Activated T-helper 1 cell treated with Interleukin-2 at 50 U/mL for 16 hours (primary cell): ENCODE measurements around the gene WDR88.
"Not testable (repeated sequence)": the region's sequence is repeated elsewhere in the genome, so short reads cannot be mapped to it uniquely, and the experiment has no call there.

Source experiments
- DNase-seq: peaks from one replicate; pipeline ENCODE4 v3.0.0-alpha.2; 2020; ENCODE audit warnings: low read depth

WDR88 gene, protein sequence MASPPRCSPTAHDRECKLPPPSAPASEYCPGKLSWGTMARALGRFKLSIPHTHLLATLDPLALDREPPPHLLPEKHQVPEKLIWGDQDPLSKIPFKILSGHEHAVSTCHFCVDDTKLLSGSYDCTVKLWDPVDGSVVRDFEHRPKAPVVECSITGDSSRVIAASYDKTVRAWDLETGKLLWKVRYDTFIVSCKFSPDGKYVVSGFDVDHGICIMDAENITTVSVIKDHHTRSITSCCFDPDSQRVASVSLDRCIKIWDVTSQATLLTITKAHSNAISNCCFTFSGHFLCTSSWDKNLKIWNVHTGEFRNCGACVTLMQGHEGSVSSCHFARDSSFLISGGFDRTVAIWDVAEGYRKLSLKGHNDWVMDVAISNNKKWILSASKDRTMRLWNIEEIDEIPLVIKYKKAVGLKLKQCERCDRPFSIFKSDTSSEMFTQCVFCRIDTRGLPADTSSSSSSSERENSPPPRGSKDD

DNA sequence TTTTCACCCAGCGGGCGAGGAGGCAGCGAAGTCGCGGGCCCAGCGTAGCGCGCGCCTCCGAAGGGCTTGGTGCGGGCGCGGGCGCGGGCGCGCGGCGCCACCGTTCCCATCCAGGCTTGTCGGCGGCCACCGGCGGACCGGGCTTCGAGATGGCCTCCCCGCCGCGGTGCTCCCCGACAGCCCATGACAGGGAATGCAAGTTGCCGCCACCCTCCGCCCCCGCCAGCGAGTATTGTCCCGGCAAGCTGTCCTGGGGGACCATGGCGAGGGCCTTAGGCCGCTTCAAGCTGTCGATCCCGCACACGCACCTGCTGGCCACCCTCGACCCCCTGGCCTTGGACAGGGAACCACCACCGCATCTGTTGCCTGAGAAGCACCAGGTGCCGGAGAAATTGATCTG, at the start of gene WDR88:
WDR88 (plus strand) TSS at position 94 of the 400 bp plus-strand sequence; CDS start at position 150, 56 bp downstream.
- no peak for DNase-seq

DNA sequence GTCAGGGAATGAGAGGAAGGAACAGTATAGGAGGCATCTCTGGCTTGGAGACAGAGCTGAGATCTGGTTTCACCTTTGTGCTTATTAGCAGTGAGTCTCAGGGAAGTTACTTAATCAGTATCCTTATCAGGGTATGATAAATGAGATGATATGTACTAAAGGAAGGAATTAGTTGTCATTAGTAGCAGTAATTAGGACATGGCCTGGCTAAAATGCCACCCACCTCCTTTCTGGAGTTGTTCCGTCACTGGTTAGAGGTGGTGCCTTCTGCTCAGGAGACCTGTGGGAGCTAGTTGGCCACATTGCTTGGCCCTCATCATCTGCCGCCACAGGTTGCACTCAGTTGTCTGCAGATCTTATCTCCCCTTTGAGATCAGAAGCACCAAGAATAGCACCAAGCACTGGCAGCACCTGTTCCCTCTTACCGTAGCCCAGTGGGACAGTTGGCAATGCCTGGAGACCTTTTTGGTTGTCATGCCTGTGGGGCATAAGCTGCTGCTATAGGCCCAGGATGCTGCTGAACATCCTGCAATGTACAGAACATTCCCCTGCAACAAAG, 46.3 kb upstream of the WDR88 start:
- DNase-seq: no peak

DNA sequence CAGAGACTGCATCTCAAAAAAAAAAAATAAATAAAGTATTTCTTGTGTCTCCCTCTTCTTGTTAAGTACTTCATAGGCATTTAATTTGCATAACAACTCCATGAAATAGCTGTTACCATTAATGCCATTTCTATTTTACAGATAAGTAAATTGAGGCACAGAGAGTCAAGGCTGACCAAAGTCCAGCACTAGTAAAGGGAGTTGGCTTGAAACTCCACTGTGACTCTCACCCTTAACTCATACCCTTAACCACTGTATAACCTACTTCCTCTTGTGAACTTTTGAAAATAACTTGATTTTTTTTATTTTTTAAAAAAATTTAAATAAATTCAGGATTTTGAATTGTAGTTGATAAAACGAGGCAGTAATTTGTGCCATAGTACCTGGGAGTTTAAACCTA, 45.0 kb upstream of the WDR88 start:
- no peak for DNase-seq

DNA sequence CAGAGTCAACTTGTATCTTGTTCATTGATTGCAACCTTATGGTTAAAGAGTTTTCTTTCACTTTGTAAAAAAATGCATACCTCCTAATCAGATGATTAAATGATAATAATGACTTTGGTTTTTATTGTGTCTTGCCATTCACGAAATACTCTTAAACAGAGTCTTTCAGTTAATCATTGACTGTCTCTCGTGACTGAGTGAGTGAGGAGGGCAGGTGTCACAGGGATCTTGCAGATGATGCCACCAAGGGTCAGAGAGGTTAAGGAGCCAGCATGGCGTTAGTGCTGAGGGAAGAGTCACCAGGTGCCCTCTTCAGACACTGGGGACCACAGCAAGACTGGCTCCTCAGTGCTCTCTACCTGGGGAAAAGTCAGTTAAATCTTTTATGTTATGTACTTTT, 42.9 kb upstream of the WDR88 start:
- no peak for DNase-seq

DNA sequence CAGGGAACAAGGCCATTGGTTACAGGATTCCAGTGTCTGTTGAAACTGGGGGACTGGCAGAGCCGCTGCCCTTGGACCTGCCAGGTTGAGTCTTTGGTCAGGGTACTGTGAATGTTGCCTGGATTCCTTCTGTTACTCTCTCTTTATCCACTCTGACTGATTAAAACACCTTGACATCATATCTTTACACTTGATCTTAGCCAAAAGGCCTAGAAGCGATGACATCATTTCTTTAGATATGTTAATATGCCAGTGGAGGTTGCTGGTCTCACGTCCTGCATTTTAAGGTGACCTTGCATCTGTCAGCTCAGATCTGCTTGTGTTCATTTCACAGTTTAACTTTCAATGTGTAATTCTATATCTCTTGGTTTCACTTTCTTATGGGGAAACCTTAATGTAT, 41.7 kb upstream of the WDR88 start:
- no peak for DNase-seq

DNA sequence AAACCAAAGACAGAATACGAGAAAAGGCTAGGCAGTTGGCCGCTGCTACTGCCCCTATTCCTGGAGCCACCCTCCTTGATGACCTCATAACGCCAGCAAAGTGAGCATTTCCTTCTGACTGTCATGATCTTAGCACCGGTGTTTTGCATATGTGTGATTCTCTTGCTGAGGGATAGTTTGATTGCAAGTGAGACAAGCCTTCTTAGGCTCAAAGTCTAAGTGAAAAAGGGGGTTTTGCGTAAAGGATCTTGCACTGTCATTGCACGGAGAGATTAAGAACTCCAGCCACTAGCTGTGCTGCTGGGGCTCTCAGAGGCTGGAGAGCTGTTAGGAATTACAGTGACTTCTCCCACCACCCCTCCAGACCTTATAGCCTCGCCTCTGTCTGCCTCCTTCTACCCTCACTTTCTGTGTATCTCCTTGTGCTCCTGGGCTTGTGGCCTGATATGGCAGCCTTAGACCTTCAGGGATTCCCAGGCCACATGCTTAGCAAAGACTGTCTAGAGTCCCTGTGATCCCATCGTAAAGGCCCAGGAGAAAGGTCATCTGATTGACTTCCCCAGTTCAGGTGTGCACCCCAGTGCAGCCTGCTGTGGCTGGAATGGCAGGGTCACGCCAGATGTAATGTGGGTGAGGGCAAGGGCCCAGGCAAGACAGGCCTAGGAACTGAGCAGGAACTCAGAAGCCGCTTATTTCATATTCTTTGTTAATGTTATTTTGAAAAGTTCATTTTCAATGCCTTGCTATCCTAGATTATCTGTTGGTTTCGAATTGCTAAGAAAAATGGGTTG, 38.3 kb upstream of the WDR88 start:
- no peak for DNase-seq

DNA sequence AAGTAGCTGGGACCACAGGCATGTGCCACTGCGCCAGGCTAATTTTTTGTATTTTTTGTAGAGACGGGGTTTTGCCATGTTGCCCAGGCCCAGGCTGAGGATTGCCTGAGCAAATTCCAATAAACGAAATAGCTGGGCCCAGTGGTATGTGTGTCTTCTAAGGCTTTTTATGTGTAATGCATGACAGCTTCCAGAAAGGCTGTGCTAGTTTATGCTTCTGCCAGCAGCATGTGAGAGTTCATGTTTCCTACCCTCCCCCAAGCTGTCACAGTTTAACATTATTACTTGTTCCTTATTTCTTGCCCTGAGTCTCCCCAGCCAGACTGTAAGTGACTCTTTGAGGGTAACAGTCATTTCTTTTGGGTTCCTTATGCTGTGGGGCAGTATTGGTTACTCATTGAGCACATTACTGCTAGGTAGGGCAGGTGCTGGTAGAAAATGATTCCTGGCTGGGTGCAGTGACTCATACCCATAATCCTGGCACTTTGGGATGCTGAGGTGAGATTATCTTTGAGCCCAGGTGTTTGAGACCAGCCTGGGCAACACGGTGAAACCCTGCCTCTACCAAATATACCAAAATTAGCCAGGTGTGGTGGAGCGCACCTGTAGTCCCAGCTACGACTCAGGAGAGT, 37.4 kb upstream of the WDR88 start:
- DNase-seq: no peak

DNA sequence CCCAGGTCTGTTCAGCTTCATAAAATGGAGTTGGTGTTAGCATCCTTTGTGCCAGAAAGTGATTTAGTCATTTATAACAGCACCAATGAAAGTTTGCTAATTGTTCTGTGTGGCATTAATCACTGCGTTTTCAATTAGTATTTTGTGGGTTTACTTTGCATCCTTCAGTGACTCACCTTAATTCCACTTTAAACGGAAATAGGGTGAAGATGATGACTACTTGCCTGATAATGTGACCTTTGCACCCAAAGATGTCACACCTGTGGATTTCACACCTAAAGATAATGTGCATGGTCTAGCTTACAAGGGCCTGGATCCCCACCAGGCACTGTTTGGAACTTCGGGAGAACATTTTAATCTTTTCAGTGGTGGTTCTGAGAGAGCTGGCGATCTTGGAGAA, 35.9 kb upstream of the WDR88 start:
- no peak for DNase-seq

DNA sequence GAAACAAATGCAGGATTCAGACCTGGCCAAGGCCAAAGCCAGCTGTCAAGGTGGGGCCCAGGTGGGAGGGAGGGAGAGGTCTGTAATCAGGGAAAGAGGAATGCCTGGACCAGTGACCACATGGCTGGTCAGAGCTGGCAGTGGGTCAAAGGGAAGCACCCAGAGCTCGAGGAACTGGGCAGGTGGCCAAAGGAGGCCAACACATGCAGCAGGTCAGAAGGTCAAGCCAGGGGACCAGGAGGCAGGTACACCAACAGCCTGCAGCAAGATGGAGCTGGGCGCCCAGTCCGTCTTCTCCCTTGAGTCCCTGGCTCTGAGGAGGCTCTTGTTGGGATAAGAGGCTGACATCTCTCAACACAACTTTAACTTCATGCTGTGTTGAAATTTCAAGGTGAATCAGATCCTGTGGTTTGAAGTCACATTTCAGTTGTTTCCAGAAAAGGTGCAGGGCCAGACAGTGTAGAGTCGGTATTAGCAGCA, 33.8 kb upstream of the WDR88 start:
- no peak for DNase-seq

DNA sequence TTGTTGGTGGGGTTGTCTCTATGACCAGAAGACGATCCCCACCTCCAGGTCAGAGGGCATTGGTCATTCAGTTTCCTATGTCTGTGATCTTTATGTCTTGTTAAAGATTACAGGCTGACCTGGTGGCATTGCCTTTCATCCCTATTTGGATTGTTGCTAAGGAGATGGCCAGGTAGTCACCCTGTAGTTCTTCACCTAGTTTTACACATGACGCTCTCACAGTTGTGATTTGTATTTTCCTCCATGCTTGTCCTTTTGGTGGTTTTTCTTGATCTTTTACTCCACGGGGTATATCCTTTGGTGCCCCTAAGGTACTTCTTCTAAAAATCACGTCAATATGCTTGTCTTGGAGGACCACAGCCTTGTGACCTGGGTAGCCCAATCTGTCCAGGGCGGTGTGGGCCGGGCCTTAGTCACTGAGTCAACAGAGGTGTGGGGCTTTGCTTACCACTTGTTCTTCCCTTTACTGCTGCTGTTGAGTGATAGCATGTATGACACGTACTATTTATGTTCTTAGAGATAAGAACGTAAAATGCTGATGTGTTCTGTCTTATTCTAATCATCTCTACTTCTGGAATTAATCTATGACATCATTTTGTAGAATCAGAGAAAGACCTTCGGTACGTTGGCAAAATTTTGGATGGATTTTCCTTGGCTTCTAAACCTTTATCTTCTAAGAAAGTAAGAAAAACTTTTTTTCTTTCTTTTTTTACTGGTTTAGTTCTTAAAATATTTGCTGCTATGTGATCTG, 30.8 kb upstream of the WDR88 start:
- no peak for DNase-seq

DNA sequence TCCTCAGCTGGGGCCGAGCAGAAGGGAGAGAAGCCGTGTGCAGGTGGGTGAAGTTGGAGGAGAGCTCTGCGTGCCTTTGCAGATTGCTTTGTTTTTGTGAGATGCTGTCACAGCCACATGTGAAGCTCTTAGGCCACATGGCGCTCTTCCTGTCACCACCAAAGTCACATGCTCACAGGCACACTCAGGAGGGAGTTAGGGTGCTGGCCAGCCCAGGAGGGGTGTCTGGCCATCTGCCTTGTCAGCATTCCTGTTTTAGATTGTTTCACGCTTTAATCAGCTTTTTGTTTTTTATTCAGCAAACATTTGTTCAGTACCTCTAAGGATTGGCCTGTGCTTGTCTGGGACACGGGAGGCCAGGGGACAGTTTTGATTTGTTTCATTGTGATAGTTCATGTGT, 29.0 kb upstream of the WDR88 start:
- no peak for DNase-seq

DNA sequence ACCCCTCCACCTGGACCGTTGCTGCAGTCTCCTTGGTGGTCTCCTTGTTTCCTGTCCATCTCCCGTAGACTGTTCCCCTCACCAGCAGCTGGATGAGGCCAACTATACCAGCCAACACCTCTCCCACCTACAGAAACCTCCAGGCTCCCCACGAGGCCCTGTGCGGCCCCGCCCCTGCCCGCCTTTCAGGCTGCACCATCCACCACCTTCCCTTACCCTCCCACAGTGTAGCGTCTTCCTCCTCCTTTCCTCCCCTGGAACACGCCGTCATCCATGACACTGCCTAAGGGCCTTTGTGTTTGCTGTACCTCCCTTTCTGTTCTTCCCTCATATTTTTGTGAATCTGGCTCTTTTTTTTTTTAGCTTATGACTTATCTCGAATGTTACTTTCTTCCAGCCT, 23.8 kb upstream of the WDR88 start:
- DNase-seq: no peak

DNA sequence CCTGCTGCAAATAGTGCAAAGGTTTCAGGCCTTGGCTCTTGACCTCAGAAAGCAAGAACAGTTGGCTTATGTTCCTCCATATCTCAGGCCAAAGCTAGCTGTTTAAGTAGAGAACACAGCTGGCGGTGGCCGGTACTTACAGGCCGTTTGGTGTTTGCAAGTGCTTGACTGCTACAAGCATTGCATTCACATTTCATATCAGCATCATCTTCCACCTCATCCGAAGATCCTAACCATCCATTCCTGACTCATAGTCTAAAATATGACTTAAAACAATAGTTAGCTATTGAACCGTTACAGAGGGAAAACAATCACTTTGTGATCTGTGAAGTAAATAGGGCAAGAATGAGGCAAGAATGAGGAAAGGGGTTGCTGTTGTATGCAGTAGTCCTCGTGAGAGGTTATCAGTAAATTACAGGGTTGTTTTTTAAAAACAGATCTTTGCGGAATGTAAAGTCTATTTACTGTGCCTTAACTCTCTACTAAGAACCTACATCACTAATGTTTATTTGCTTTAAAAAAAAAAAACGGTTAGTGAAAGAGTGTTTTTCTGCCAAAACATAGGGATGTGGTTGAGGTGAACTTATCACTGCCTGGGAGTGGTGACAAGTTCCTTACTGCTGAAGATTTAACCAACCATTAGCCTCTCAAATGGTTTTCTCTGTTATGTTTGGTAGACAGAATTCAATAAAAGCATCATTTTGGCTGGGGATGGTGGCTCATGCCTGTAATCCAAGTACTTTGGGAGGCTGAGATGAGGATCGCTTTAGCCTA, 21.6 kb upstream of the WDR88 start:
- no peak for DNase-seq

DNA sequence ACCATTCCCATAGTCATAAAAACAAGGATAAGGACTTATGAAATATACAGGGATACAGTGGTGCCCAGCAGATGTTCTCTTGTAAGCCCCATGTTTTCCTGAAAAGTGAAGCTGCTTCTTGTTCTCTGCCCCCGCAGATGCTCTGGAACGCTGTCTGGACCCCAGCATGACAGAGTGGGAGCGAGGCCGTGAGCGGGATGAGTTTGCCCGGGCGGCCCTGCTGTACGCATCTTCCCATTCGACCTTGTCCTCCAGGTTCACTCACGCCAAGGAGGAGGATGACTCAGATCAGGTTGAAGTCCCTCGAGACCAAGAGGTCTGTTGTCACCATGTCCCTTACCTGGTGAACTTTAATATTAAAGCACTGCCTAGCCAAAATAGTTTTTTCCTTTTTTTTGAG, 20.3 kb upstream of the WDR88 start:
- no peak for DNase-seq

DNA sequence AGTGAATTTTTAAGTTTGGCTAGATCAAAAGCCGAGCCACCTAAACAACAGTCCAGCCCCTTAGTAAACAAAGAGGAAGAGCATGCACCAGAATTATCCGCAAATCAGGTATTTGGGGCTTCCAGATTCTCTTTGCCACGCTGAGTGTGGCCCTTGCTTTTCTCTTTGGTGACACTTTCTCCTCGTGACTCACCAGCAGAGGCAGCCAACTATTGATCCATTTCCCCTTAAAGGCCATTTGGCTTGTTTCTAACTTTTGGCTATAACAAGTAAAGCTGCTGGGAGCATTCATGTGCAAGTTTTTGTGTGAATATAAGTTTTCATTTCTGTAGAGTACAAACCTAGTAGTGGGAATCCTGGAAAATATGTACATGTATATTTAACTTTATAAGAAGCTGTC, 17.6 kb upstream of the WDR88 start:
- no peak for DNase-seq

DNA sequence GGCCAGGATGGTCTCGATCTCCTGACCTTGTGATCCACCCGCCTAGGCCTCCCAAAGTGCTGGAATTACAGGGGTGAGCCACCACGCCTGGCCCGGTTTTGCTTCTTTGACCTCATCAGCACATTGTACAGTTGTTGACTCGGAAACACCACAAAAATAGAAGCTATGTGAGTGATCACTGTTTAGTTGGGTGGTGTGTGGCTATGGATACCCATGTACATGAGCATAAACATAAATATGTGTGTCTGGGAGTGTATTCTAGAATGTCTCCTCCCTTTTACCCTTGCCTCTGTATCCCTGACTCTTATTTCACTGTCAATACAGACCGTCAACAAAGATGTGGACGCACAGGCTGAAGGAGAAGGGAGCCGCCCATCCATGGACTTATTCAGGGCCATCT, 14.4 kb upstream of the WDR88 start:
- DNase-seq: no peak

DNA sequence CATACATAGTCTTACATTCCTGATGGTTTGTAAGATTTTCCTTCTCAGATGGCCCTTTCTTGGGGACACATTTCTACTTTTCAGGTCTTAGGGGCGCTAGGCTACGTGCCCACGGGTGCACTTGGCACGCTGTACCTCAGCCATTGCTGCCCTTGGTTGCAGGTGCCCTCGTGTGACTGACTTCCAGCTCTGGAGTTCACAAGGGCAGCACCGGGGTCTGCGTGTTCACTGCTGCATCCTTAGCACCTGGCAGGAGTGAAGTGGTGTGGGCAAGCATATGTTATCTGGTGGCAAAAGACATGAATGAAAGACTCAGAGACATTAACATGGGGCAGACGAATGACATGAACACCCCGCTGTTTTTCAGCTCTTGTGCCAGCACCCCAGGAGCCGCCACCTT, 13.3 kb upstream of the WDR88 start:
- DNase-seq: no peak

DNA sequence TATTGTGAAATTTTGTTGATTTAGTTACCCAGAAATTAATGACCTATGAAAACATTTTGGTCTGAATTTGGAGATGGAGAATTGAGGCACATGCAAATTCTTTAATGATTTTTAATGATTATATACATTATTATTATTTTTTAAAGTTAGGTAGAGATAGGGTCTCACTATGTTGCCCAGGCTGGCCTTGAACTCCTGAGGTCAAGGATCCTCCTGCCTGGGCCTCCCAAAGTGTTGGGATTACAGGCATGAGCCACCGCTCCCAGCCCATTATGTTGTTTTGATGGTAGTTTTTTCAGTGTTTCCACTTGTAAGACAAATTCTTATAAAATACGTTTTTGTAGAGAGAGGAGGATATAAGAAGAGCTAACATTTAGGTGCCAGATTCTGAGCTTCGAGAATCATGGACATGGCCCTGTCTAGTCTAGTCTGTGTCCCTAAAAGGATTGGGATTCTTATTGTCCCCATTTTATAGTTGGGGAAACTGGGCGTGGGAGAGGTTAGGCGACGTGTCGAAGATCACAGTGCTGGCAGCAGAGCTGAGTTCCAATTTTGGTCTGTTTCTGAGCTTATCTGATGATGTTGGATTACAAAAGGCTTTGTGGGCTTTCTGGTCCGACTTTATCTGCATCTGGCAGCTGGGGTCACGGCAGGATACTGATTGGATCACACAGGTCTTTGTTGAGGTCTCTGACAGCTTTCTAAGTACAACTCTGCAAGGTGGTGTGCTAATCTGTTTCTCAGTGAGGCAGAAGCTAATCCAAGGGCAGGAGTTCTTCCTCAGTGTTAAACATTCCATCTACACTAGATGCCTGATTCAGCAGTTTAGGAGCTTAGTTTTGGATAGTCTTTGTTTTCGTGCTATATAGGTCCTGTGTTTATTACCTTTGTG, 7.5 kb upstream of the WDR88 start:
- DNase-seq: no peak

DNA sequence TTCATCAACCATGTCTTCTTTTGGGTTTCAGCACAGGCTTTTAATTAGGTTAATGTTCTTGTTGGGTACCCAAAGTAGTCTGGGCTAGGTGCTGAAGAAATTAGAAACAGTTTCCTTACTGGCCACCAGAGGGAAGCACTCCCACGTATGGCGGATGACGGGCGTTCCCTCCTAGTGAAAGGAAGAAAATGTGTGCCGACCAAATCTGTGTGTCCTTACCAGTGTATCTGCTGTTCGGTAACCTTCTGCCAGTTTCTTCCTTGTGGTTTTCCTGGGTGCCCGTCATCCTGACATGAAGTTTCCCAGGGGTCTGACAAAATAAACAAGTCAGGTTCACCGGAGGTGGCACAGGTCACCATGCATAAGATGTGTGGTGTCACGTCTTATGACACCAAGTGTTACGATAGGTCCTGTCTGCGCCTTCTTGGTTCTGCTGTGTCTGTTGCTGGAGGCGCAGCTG, 6.0 kb upstream of the WDR88 start:
- DNase-seq: peak; percentile 14

DNA sequence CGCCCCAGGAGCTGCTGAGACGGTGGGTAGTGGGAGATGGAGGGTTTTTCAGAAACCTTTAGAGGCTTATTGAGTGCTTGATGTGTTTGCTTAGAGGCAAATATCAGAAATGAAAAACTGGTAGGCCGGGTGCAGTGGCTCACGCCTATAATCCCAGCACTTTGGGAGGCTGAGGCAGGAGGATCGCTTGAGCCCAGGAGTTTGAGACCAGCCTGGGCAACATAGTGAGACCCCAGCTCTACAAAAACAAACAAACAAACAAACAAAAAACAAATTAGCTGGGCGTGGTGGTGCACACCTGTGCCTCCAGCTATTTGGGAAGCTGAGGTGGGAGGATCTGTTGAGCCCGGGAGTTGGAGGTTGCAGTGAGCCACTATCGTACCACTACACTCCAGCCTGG, 5.2 kb upstream of the WDR88 start:
- DNase-seq: not testable (repeated sequence)
